ENCODE measurements around the gene TMC3.

The TMC3 gene

DNA sequence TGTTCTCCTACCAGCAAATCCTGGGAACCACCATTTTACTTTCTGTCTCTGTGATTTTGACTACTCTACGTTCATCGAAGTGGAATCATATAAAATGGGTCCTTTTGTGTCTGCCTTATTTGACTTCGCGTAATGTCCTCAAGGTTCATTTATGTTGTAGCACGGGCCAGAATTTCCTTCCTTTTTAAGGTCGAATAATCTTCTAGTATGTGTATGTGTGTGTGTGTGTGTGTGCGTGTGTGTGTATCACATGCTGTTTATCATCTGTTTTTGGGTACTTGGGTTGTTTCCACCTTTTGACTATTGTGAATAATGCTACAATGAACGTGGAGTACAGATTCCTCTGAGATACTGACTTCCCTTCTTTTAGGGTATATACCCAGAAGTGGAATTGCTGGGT, 85.4 kb downstream of the TMC3 start:
- no peak for TF ChIP-seq CTCF (IDR thresholded peaks at IDR 0.05; ENCODE audit: unreplicated experiment in 3 of 3)
- no peak overlapping the region for H3K27ac Mint-ChIP-seq

GRCh38 chr15:81288040-81288439, 86.0 kb downstream of the TMC3 start:
- Mint-ChIP-seq H3K4me3 (no peak overlapping the region), H3K27ac (no peak overlapping the region), H3K4me1 (no peaks in the 10 kb centered on the region), H3K36me3 (ENCODE audit: low read depth) (no peaks in the 10 kb centered on the region), H3K27me3 (ENCODE audit: low read depth) (peaks cover 8% of the 10 kb centered on the region), H3K9me3 (no peaks in the 10 kb centered on the region)
- no peak for TF ChIP-seq CTCF (IDR thresholded peaks at IDR 0.05; ENCODE audit: unreplicated experiment in 3 of 3)

More for the DNA sequence above, 85.4 kb downstream of the TMC3 start:
- no peak overlapping the region for H3K4me3 Mint-ChIP-seq
- H3K4me1 Mint-ChIP-seq, result no peaks in the 10 kb centered on the region
- no peaks in the 10 kb centered on the region for H3K36me3 Mint-ChIP-seq (ENCODE audit: low read depth)
- H3K27me3 Mint-ChIP-seq (ENCODE audit: low read depth), result peaks cover 8% of the 10 kb centered on the region
- no peaks in the 10 kb centered on the region for H3K9me3 Mint-ChIP-seq

DNA sequence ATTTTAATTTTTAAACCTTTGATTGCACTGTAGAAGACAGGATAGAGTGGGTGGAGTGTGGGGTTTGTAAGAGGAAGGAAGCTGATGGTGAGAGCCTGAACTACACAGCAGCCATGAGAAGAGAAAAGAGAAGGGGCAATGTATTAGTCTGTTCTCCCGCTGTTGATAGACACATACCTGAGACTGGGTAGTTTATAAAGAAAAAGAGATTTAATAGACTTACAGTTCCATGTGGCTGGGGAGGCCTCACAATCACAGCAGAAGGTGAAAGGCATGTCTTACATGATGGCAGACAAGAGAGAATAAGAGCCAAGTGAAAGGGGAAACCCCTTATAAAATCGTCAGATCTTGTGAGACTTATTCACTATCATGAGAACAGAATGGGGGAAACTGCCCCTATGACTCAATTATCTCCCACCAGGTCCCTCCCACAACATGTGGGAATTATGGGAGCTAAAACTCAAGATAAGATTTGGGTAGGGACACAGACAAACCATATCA, 87.3 kb downstream of the TMC3 start:
- TF ChIP-seq CTCF (IDR thresholded peaks at IDR 0.05; ENCODE audit: unreplicated experiment in 3 of 3), result no peak
- Mint-ChIP-seq H3K9me3 (no peaks in the 10 kb centered on the region), H3K27ac (no peak overlapping the region), H3K4me3 (no peak overlapping the region), H3K36me3 (ENCODE audit: low read depth) (no peaks in the 10 kb centered on the region), H3K4me1 (peaks cover 1% of the 10 kb centered on the region), H3K27me3 (ENCODE audit: low read depth) (peaks cover 8% of the 10 kb centered on the region)

DNA sequence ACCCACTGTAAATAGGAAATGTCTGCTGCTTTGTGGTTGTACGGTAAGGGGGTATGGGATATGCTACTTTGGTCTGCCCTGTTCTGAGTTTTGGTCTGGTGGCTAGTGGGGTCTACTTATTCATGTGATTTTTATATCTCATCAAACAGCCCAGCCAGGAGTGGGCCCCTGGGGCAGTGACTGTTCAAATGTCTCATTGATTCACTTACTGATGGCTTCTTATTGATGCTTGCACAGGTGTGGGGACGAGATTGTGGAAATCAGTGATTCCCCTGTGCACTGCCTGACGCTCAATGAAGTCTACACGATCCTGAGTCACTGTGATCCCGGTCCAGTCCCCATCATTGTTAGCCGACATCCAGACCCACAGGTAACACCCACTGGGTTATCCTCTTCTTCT, 88.6 kb downstream of the TMC3 start:
- H3K4me3 Mint-ChIP-seq, result no peak overlapping the region
- H3K36me3 Mint-ChIP-seq (ENCODE audit: low read depth), result no peaks in the 10 kb centered on the region
- peaks cover 6% of the 10 kb centered on the region for H3K4me1 Mint-ChIP-seq
- H3K27ac Mint-ChIP-seq, result no peak overlapping the region
- H3K9me3 Mint-ChIP-seq, result no peaks in the 10 kb centered on the region
- H3K27me3 Mint-ChIP-seq (ENCODE audit: low read depth), result peaks cover 13% of the 10 kb centered on the region
- no peak for TF ChIP-seq CTCF (IDR thresholded peaks at IDR 0.05; ENCODE audit: unreplicated experiment in 3 of 3)

DNA sequence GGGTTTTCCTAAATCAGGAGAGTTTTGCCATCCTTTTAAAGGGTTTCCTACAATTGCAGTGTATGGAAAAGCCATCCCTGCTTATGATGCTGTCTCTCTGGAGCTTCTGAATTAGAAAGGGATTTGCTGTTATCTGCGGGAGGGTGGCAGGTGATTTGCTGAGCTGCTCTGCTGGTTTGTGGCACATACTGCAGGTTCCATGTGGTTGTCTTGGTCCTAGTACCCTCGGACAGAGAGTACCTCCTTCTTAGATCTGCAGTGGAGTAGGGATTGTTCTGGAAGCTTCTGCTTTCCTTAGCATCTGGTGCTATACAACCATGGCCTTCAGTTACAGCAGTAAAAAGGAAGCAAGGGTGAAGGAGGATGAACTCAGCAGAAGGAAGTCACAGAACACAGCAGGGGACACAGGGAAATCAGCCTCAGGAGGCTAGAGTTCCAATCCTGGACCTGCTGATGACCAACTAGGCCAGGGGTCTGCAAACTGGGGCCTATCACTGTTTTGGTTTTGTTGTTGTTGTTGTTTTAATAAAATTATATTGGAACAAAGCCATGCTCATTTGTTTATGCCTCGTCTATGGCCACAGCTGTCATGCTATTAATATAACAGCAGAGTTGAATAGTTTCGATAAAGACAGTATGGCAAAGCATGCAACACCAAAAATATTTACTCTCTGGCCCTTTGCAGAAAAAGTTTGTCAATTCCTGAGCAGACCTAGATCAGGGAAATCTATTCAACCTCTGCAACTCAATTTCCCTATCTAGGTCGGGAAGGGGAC, 89.6 kb downstream of the TMC3 start:
- no peak overlapping the region for H3K27ac Mint-ChIP-seq
- peaks cover 18% of the 10 kb centered on the region for H3K27me3 Mint-ChIP-seq (ENCODE audit: low read depth)
- peaks cover 6% of the 10 kb centered on the region for H3K4me1 Mint-ChIP-seq
- no peaks in the 10 kb centered on the region for H3K36me3 Mint-ChIP-seq (ENCODE audit: low read depth)
- peaks cover 2% of the 10 kb centered on the region for H3K9me3 Mint-ChIP-seq
- TF ChIP-seq CTCF (IDR thresholded peaks at IDR 0.05; ENCODE audit: unreplicated experiment in 3 of 3), result no peak
- no peak overlapping the region for H3K4me3 Mint-ChIP-seq

DNA sequence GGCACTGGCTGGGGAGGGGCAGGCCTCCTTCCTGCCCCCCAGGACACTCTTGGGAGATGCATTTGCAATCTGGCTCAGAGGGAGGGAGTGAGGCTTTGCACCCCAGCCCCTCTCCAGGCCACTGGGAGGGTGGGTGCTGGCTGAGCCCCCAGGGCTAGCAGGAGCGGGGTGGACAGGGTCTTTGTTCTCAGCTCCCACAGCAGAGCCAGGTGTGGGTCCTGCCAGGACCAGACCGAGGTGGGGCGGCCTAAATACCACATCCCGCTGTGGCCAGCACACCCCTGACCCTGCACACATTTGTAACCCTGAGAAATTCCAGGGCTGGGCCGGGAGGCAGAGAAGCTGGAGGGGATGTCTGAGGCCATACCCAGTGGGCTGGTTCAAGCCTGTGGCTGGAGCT, 91.1 kb downstream of the TMC3 start:
- Mint-ChIP-seq H3K36me3 (ENCODE audit: low read depth) (no peaks in the 10 kb centered on the region), H3K9me3 (peaks cover 11% of the 10 kb centered on the region), H3K4me1 (peaks cover 6% of the 10 kb centered on the region), H3K27ac (no peak overlapping the region), H3K4me3 (no peak overlapping the region), H3K27me3 (ENCODE audit: low read depth) (peaks cover 16% of the 10 kb centered on the region)
- no peak for TF ChIP-seq CTCF (IDR thresholded peaks at IDR 0.05; ENCODE audit: unreplicated experiment in 3 of 3)

All from nephron (organoid).